Hindlimb muscle (tissue), 1 donor: Measurements from ENCODE around the gene TTLL10. TPM values are rescaled to one million over a fixed set of nuclear protein-coding genes. Genes with fewer than 3 reads are reported as not detected.

Source experiments
- DNase-seq: peaks from one replicate; pipeline ENCODE4 v3.0.0-alpha.2; 2013
- polyA plus RNA-seq: library from polyadenylated mRNA; unstranded; fragments of 120-200 nt; gene quantifications from one replicate; pipeline ENCODE4 v1.2.1, GENCODE V29; 2013; ENCODE audit not compliant: insufficient read length

TTLL10 gene
- polyA plus RNA-seq, 1 donor = 0.25 TPM

- no peak for DNase-seq
Observed at GRCh38 chr1:1237874-1238701, 64.4 kb downstream of the TTLL10 start.

- DNase-seq = no peak
Observed at GRCh38 chr1:1238702-1239178, 65.1 kb downstream of the TTLL10 start.

GRCh38 chr1:1239227-1239613, 65.5 kb downstream of the TTLL10 start:
- no peak for DNase-seq

- DNase-seq = no peak
Observed at GRCh38 chr1:1239614-1240347, 66.1 kb downstream of the TTLL10 start.

- DNase-seq = no peak
Observed at GRCh38 chr1:1240348-1240732, 66.7 kb downstream of the TTLL10 start.

- no peak for DNase-seq
Observed at GRCh38 chr1:1240822-1241587, 67.3 kb downstream of the TTLL10 start.

DNA sequence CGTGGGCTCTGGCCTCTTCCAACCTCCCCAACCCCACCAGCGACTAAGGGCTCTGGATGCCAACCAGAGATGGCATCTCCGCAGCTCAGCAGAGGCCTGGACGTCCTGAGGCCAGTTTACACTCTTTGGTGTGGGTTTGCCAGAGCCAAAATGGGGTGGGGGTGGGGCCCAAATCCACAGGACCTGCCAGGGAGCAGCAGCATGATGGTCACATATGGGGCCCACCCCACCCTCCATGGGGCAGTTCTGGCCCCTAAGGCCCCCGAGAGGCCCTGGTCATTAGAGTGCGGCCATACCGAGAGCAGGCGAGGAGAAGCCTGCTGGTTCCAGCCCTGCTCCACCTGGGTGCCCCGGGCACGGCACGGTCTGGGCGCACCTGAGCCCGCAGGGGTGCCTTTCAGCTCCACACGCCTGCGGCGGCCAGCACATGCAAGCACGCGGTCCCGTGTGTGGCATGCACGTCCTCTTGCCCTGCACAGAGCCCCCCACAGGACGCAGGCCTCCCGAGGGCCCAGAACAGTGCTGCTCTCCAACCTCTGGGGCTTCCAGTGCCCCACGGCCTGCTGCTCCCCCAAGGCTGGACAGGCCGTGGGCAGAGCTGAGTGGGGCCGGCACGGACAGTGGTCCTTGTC, 68.0 kb downstream of the TTLL10 start:
- DNase-seq = no peak

DNA sequence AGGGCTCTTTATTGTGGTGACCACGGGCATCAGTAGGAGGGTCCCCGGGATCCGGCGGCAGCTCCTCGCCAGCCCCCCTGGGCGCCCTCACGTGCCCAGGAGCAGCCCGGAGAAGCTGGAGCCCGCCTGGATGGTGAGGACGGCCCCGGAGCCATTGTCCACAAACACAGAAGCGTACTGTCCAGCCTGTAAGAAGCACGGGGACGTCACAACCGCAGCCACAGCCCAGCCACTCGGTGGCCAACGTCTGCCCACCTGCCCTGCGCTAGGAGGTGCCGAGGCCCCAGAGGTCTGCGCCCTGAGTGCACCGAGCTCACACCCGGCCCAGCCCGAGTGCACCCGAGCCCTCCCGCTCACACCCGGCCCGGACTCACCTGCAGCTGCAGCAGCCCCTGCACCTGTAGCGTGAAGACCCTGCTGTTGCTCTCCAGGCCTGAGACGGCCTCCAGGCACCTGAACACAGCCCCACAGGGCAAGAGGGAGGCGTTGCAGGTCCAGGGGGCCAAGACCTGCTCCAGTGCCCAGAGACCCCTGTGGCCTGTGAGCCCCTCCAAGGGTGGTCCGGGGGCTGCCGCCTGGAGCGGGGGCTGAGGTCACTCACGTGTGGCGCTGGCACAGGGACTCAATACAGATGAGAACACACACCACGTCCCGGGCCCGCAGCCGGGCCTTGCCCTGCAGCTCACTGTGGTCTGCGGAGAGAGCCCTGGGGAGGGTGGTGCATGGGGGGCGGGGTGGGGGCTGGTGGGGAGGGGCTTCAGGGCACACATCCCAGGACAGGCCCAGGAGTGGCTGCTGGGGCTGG, 69.0 kb downstream of the TTLL10 start:
- no peak for DNase-seq

DNA sequence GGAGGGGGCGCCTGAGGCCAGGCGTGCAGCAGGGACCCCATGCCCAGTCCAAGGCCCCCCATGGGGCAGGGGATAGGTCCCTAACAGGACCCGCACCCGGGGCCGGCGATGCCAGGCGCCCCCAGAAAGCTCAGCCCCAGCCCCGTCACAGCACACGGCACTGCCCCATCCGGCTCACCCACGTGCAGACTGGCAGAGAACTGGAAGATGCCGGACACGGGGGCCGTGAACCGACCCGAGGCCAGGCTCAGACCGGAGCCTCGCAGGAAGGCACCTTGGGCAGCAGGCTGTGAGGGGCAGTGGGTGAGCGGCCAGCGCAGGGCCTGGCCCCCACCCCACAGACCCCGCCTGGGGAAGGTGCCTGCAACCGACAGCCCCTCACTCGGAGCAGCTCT, 69.6 kb downstream of the TTLL10 start:
- no peak for DNase-seq

- no peak for DNase-seq
Observed at GRCh38 chr1:1243807-1244191, 70.1 kb downstream of the TTLL10 start.

GRCh38 chr1:1244192-1244811, 70.6 kb downstream of the TTLL10 start:
- DNase-seq = no peak

GRCh38 chr1:1245178-1245816, 71.6 kb downstream of the TTLL10 start:
- DNase-seq = no peak

DNA sequence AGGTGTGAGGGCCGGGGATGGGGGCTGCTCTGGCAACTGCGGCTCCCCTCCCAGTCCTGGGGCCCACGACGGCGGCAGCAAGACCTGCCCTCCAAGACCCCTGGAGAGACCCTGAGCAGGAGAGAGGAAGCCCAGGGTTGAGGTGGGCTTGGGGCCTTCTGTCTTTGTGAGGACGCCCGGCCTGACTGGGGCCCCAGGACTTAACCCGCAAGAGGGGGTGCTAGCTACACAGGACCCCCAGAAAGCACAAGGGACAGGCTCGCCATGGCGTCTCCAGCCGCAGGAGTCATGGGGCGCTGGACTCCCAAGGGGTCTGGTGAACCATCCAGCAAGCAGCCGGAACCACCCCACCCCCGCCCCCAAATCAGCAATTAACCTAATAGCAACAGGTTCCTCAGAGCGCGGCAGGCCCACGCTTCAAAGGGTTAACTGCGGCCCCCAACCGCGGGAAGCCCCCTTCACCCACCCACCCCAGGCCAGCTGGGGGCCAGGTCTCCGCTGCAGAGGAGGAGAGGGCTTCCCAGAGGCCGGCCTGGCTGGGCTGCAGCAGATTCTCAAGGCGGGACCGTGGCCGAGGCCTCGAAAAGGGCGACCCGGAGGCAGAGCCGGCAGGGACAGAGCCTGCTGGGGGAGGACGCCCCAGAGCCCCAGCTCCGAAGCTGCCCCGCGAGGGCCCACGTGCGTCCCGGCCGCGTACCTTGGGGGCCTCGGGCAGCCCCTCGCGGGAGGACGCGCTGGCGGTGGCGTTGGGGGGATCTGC, 72.3 kb downstream of the TTLL10 start:
- DNase-seq = no peak

DNA sequence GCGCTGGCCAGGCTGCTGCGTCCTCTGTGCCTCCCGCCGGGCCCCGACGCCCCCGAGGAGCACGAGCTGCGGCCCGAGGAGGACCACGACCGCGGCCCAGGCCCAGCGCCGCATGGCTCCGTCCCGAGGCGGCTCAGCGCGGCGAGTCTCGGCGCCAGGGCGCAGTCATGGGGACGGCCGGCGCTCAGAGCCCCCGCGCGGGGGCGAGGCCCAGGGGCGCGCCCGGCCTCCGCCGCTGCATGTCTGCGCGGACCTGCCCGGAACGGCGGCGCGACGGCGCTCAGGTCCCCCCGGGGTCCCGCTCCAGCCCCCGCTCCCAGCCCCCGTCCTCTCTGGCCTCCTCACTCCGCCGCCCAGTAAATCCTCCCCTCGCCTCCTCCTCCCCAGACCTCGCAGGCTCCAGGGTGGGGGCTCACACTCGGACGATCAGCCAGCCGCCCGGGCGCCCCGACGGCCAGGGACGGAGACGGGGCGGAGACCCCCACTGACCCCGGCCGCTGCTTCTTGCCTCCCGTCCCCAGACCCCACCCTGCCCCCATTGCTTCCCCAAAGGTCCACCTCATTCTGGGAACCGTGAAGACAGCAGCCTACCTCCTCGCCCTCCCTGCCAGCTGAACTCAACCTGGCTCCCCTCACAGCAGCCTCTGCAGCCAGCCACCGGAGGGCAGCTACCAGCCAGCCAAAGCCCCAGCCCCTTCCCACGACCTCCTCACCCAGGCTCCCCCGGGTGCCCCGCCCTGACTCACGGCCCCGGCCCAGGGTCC, 73.1 kb downstream of the TTLL10 start, which contains the start of gene C1QTNF12:
Gene C1QTNF12, minus strand, starts transcription at position 146 of the 764 bp plus-strand sequence. Its CDS starts 32 bp downstream, at position 114.
- no peak for DNase-seq

GRCh38 chr1:1247341-1247913, 73.7 kb downstream of the TTLL10 start:
- no peak for DNase-seq
